Nephron (organoid): ENCODE data around the gene DPEP1.

Source experiments
- H3K27ac Mint-ChIP-seq, 3 experiments: 2 replicates each; pipeline ENCODE4 v1.8.0; 2020; ENCODE audit warnings: mixed read lengths in 3 of 3, mild to moderate bottlenecking in 2 of 3, moderate library complexity in 1 of 3
- H3K27me3 Mint-ChIP-seq: 2 replicates; pipeline ENCODE4 v1.8.0; 2021; ENCODE audit warnings: low read depth, mild to moderate bottlenecking, moderate library complexity, mixed read lengths
- H3K36me3 Mint-ChIP-seq: 2 replicates; pipeline ENCODE4 v1.8.0; 2020; ENCODE audit warnings: low read depth, mixed read lengths
- H3K4me1 Mint-ChIP-seq: 2 replicates; pipeline ENCODE4 v1.8.0; 2020; ENCODE audit warnings: mixed read lengths
- H3K4me3 Mint-ChIP-seq, 3 experiments: 2 replicates each; pipeline ENCODE4 v1.8.0; 2020; ENCODE audit warnings: mild to moderate bottlenecking in 3 of 3, mixed read lengths in 3 of 3, moderate library complexity in 2 of 3
- H3K9me3 Mint-ChIP-seq: 2 replicates; pipeline ENCODE4 v1.8.0; 2020; ENCODE audit warnings: mixed read lengths
- TF ChIP-seq, protein P1 (sequence below), 3 experiments: fragments of 200-600 bp; sonication (generic); IDR thresholded peaks; one replicate each; pipeline ENCODE4 v1.5.0; 2021; ENCODE audit warnings: antibody characterized with exemption in 3 of 3; ENCODE audit not compliant: unreplicated experiment in 3 of 3

Gene DPEP1

DNA sequence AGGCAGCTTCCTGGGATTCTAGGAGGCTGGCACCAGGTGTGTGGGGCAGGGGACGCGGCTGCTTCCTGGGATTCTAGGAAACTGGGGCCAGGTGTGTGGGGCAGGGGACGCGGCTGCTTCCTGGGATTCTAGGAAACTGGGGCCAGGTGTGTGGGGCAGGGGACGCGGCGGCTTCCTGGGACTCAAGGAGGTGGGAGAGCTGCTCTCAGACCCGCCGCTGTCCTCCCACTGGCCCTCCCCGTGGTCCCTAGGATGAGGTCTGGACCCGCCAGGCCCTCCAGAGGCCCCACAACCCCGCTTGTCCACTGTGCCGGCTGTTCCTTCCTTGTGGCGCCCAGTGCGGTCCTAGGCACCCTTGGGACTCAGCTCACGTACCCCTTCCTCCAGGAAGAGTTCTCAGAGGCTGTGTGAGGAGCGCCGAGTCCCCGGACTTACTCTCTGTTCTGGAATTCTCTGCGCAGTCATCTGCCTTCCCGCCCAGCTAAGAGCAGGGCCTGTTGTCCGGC is 565 bp downstream of the DPEP1 start:
- Mint-ChIP-seq H3K9me3 (no peaks in the 10 kb centered on the region), H3K4me1 (peaks cover 15% of the 10 kb centered on the region)

DNA sequence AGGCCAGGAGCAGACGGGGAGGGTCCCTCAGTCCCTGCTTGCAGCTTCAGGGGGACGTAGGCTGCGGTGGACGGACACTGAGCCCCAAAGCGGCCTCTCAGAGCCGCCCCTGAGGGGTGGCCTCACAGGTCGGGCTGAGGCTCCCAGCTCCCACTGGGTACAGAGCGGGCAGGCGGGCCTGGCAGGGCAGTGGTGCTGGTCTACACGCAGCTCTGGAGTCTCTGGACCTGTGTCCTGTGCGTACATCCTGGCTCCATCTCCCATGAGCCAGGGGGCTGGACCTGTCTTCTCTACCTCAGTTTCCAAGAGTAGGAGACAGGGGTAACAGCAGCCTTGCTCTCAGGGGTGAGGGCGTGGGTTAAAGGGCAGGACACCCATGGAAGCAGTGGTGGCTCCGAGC is 1.7 kb downstream of the DPEP1 start:
- Mint-ChIP-seq H3K27ac (no peak overlapping the region), H3K27me3 (peaks cover 6% of the 10 kb centered on the region), H3K9me3 (no peaks in the 10 kb centered on the region), H3K4me3 (no peak overlapping the region), H3K4me1 (peaks cover 19% of the 10 kb centered on the region), H3K36me3 (no peaks in the 10 kb centered on the region)
- TF ChIP-seq, protein P1, sequence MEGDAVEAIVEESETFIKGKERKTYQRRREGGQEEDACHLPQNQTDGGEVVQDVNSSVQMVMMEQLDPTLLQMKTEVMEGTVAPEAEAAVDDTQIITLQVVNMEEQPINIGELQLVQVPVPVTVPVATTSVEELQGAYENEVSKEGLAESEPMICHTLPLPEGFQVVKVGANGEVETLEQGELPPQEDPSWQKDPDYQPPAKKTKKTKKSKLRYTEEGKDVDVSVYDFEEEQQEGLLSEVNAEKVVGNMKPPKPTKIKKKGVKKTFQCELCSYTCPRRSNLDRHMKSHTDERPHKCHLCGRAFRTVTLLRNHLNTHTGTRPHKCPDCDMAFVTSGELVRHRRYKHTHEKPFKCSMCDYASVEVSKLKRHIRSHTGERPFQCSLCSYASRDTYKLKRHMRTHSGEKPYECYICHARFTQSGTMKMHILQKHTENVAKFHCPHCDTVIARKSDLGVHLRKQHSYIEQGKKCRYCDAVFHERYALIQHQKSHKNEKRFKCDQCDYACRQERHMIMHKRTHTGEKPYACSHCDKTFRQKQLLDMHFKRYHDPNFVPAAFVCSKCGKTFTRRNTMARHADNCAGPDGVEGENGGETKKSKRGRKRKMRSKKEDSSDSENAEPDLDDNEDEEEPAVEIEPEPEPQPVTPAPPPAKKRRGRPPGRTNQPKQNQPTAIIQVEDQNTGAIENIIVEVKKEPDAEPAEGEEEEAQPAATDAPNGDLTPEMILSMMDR (IDR thresholded peaks at IDR 0.05; ENCODE audit: unreplicated experiment in 3 of 3): no peak

More for the DNA sequence above, 565 bp downstream of the DPEP1 start:
- TF ChIP-seq, protein P1 (IDR thresholded peaks at IDR 0.05; ENCODE audit: unreplicated experiment in 3 of 3): no peak
- no peak overlapping the region for H3K4me3 Mint-ChIP-seq
- H3K36me3 Mint-ChIP-seq: no peaks in the 10 kb centered on the region
- peaks cover 6% of the 10 kb centered on the region for H3K27me3 Mint-ChIP-seq
- H3K27ac Mint-ChIP-seq: no peak overlapping the region

DNA sequence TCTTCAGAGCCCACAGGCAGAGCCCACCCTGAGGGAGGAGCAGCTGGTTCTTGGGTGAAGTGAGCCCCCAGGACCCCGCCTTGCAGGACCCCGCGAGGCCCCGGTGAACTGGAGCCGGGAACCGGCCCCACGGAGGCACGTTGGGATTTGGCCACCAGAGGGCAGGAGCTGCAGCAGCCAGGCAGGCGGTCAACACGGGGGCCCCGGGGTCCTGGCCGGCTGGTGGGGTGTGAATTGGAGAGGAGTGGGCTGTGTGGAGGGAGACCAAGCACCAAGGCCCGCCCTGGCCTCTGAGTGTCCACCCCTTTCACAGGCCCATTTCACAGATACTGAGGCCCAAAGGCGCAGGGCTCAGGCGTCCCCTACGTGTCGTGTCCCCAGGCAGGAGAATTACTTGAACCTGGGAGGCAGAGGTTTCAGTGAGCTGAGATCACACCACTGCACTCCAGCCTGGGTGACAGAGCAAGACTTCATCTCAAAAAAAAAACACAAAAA is 2.2 kb downstream of the DPEP1 start:
- Mint-ChIP-seq H3K36me3 (no peaks in the 10 kb centered on the region), H3K9me3 (no peaks in the 10 kb centered on the region), H3K4me3 (no peak overlapping the region), H3K27ac (no peak overlapping the region), H3K27me3 (peaks cover 11% of the 10 kb centered on the region), H3K4me1 (peaks cover 23% of the 10 kb centered on the region)
- TF ChIP-seq, protein P1 (IDR thresholded peaks at IDR 0.05; ENCODE audit: unreplicated experiment in 3 of 3): peak; percentile 68 to 74 (median 70)

DNA sequence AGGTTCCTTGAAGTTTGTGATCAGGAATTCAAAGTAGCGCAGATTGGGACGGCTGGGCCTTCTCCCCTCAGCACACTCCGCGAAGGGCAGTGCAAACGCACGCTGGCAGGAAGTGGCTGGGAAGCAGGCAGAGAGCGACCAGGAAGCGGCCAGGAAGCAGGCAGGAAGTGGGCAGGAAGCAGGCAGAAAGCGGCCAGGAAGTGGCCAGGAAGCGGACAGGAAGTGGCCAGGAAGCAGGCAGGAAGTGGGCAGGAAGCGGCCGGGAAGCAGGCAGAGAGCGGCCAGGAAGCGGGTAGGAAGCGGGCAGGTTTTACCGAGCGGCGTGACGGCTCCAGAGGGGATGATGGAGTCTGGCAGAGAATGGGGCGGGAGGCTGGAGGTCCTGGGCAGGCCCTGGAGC is 3.2 kb downstream of the DPEP1 start:
- peaks cover 10% of the 10 kb centered on the region for H3K27me3 Mint-ChIP-seq
- peak overlapping the region in 1 of 3 experiments; percentile 31 for H3K4me3 Mint-ChIP-seq
- no peaks in the 10 kb centered on the region for H3K36me3 Mint-ChIP-seq
- H3K4me1 Mint-ChIP-seq: peaks cover 23% of the 10 kb centered on the region
- H3K9me3 Mint-ChIP-seq: no peaks in the 10 kb centered on the region
- TF ChIP-seq, protein P1 (IDR thresholded peaks at IDR 0.05; ENCODE audit: unreplicated experiment in 3 of 3): no peak
- H3K27ac Mint-ChIP-seq: peak overlapping the region; percentile 12 to 66 (median 22)

DNA sequence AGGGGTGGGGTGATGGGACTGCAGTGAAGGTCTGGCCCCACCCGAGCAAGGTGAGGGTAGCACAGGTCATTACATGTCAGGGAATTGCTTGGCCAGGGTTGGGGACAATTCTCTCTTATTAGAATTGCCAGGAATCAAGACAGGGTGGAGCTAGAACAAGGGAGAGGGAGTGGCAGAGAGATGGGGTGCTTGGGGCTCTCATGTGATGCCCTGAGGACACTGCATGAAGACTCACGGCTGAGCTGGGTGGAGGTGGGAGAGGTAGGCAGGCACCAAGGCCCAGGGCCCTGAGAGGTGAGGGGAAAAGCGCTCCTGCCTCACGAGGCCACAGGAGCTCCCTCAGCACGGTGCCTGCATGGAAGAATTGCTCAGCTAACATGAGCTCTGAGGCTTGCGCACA is 3.6 kb downstream of the DPEP1 start:
- TF ChIP-seq, protein P1 (IDR thresholded peaks at IDR 0.05; ENCODE audit: unreplicated experiment in 3 of 3): no peak
- Mint-ChIP-seq H3K27ac (peak overlapping the region in 2 of 3 experiments; percentile 22 to 39), H3K4me3 (peak overlapping the region in 1 of 3 experiments; percentile 31), H3K36me3 (no peaks in the 10 kb centered on the region), H3K27me3 (peaks cover 13% of the 10 kb centered on the region), H3K9me3 (no peaks in the 10 kb centered on the region), H3K4me1 (peaks cover 27% of the 10 kb centered on the region)
